ENCODE results near the gene C12orf54. TPM values are rescaled to one million over a fixed set of nuclear protein-coding genes. Genes with fewer than 3 reads are reported as not detected.
A peak's percentile ranks its signal among the peaks of the same experiment; 100 is the strongest.
"Not testable (repeated sequence)": the region's sequence is repeated elsewhere in the genome, so short reads cannot be mapped to it uniquely, and the experiment has no call there.

Gene C12orf54
- total RNA-seq (2022) (not detected in 2 replicates), Bru-seq, nascent RNA (percentile 2 among the genes with signal in this experiment), BruChase-seq, experiment 1, labeled RNA remaining after a 6-hour chase (percentile 6 among the genes with signal in this experiment), BruChase-seq, experiment 2, labeled RNA remaining after a 2-hour chase (not detected)
- long read RNA-seq, result 0 reads

DNA sequence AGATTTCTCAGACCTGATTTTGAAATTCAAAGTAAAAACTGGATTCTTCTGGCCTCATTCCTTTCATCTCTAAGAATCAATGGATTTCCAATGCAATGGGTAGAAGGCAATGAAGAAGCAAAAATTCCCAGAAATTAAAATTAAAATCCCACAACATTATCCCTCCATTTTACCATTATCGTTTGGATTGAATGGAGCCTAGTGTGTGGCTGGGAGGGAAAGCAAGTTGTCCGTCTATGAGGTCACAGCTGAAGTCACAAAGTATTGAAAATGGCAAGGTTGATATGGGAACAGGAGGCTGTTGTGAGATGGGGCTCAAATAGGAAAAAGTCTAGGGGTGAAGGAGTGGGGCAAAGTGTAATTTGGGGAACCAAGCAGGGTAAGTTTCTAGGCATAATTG lies at the start of gene C12orf54:
TSS of gene C12orf54 (plus strand) at position 301 of the 400 bp plus-strand sequence. CDS start 799 bp downstream, outside the sequence.
- H3K27ac Mint-ChIP-seq (ENCODE audit: unreplicated experiment), result no peak within 1 kb of the TSS
- no peaks in the 10 kb centered on the region for H3K9me3 Mint-ChIP-seq (ENCODE audit: low read depth, unreplicated experiment)
- no peak for DNase-seq
- no peaks in the 10 kb centered on the region for H3K36me3 Mint-ChIP-seq (ENCODE audit: insufficient read depth, unreplicated experiment)
- CTCF ChIA-PET, result no interaction called here
- no peaks in the 10 kb centered on the region for H3K4me1 Mint-ChIP-seq (ENCODE audit: low read depth, unreplicated experiment)
- TF ChIP-seq CTCF (IDR thresholded peaks at IDR 0.05; ENCODE audit: unreplicated experiment), result no peak
- intact Hi-C loops (cut with micrococcal nuclease; ENCODE audit: unreplicated experiment), result no loop called here
- no TSS peak for BruUV-seq (replicated peaks)
- no peak within 1 kb of the TSS for H3K4me3 Mint-ChIP-seq (ENCODE audit: low read depth, unreplicated experiment)
- H3K27me3 Mint-ChIP-seq (ENCODE audit: unreplicated experiment), result peaks cover 60% of the 10 kb centered on the region

DNA sequence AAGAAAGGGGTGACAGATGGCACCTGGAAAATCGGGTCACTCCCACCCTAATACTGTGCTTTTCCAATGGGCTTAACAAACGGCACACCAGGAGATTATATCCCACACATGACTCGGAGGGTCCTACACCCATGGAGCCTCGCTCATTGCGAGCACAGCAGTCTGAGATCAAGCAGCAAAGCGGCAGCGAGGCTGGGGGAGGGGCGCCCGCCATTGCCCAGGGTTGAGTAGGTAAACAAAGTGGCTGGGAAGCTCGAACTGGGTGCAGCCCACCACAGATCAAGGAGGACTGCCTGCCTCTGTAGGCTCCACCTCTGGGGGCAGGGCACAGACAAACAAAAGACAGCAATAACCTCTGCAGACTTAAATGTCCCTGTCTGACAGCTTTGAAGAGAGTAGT lies 48.3 kb upstream of the C12orf54 start:
- H3K4me1 Mint-ChIP-seq (ENCODE audit: low read depth, unreplicated experiment); BruUV-seq (replicated peaks); H3K36me3 Mint-ChIP-seq (ENCODE audit: insufficient read depth, unreplicated experiment); H3K9me3 Mint-ChIP-seq (ENCODE audit: low read depth, unreplicated experiment); intact Hi-C loops (cut with micrococcal nuclease; ENCODE audit: unreplicated experiment); H3K4me3 Mint-ChIP-seq (ENCODE audit: low read depth, unreplicated experiment); DNase-seq; H3K27ac Mint-ChIP-seq (ENCODE audit: unreplicated experiment); CTCF ChIA-PET: not testable (repeated sequence)
- peaks cover 40% of the 10 kb centered on the region for H3K27me3 Mint-ChIP-seq (ENCODE audit: unreplicated experiment)

DNA sequence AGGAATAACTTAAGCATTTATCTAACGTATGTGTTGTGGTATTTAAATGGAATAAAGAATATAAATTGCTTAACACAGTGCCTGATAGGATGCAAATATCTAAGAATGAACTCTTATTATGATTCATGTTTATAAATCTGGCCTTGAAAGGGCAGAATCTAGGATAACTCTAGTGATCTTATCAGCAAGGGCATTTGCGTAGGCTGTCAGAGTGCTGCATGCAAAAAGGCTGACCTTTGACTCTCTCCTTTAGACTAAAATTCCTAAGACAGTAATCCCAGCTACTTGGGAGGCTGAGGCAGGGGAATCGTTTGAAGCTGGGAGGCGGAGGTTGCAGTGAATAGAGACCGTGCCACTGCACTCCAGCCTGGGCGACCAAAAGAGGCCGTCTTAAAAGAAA lies 41.2 kb upstream of the C12orf54 start:
- DNase-seq, result no peak
- Mint-ChIP-seq H3K36me3 (ENCODE audit: insufficient read depth, unreplicated experiment) (no peaks in the 10 kb centered on the region), H3K4me1 (ENCODE audit: low read depth, unreplicated experiment) (no peaks in the 10 kb centered on the region), H3K27me3 (ENCODE audit: unreplicated experiment) (peaks cover 52% of the 10 kb centered on the region), H3K27ac (ENCODE audit: unreplicated experiment) (no peak overlapping the region), H3K4me3 (ENCODE audit: low read depth, unreplicated experiment) (no peak overlapping the region), H3K9me3 (ENCODE audit: low read depth, unreplicated experiment) (peaks cover 3% of the 10 kb centered on the region)
- intact Hi-C loops (cut with micrococcal nuclease; ENCODE audit: unreplicated experiment), result no loop called here
- no peak for TF ChIP-seq CTCF (IDR thresholded peaks at IDR 0.05; ENCODE audit: unreplicated experiment)
- CTCF ChIA-PET, result no interaction called here
- BruUV-seq (replicated peaks), result no TSS peak

- peaks cover 47% of the 10 kb centered on the region for H3K27me3 Mint-ChIP-seq (ENCODE audit: unreplicated experiment)
- CTCF ChIA-PET, result no interaction called here
- no TSS peak for BruUV-seq (replicated peaks)
Observed at GRCh38 chr12:48442179-48442847, 40.0 kb upstream of the C12orf54 start.

More at GRCh38 chr12:48442179-48442847, 40.0 kb upstream of the C12orf54 start:
- no peak for TF ChIP-seq CTCF (IDR thresholded peaks at IDR 0.05; ENCODE audit: unreplicated experiment)
- no peak for DNase-seq
- no peak overlapping the region for H3K27ac Mint-ChIP-seq (ENCODE audit: unreplicated experiment)
- no peak overlapping the region for H3K4me3 Mint-ChIP-seq (ENCODE audit: low read depth, unreplicated experiment)
- intact Hi-C loops (cut with micrococcal nuclease; ENCODE audit: unreplicated experiment), result no loop called here
- no peaks in the 10 kb centered on the region for H3K9me3 Mint-ChIP-seq (ENCODE audit: low read depth, unreplicated experiment)
- no peaks in the 10 kb centered on the region for H3K4me1 Mint-ChIP-seq (ENCODE audit: low read depth, unreplicated experiment)
- H3K36me3 Mint-ChIP-seq (ENCODE audit: insufficient read depth, unreplicated experiment), result no peaks in the 10 kb centered on the region

All from Calu3 (cell line).